Superior temporal gyrus (tissue), 1 donor: Measurements from ENCODE around the gene ITGAV.
"Not testable (repeated sequence)": the region's sequence is repeated elsewhere in the genome, so short reads cannot be mapped to it uniquely, and the experiment has no call there.

Source experiments
- DNase-seq: peaks from one replicate; pipeline ENCODE4 v3.0.0-alpha.2; 2016; ENCODE audit errors: extremely low spot score

Gene ITGAV

GRCh38 chr2:186589612-186590349 lies at the start of gene ITGAV:
Gene ITGAV (plus strand): TSS chr2:186590056. CDS start chr2:186590339, 283 bp downstream.
- peak; percentile 70 for DNase-seq

GRCh38 chr2:186540941-186541340 lies 48.9 kb upstream of the ITGAV start:
- no peak for DNase-seq

GRCh38 chr2:186542002-186542401 lies 47.9 kb upstream of the ITGAV start:
- DNase-seq, result no peak

GRCh38 chr2:186543561-186544131 lies 46.2 kb upstream of the ITGAV start:
- peak; percentile 24 for DNase-seq

GRCh38 chr2:186544255-186544675 lies 45.6 kb upstream of the ITGAV start:
- no peak for DNase-seq

- DNase-seq, result no peak
These were observed 43.0 kb upstream of the ITGAV start for GRCh38 chr2:186546846-186547245.

GRCh38 chr2:186551323-186552050 lies 38.4 kb upstream of the ITGAV start:
- no peak for DNase-seq

- no peak for DNase-seq
These were observed 35.4 kb upstream of the ITGAV start for GRCh38 chr2:186554429-186554828.

- no peak for DNase-seq
These were observed 34.8 kb upstream of the ITGAV start for GRCh38 chr2:186554850-186555671.

GRCh38 chr2:186558512-186559276 lies 31.2 kb upstream of the ITGAV start:
- DNase-seq, result no peak

GRCh38 chr2:186559370-186559769 lies 30.5 kb upstream of the ITGAV start:
- no peak for DNase-seq

GRCh38 chr2:186559848-186560247 lies 30.0 kb upstream of the ITGAV start:
- DNase-seq, result no peak

- no peak for DNase-seq
These were observed 29.6 kb upstream of the ITGAV start for GRCh38 chr2:186560254-186560653.

- DNase-seq, result no peak
These were observed 28.2 kb upstream of the ITGAV start for GRCh38 chr2:186561467-186562208.

- no peak for DNase-seq
These were observed 27.7 kb upstream of the ITGAV start for GRCh38 chr2:186562209-186562578.

- DNase-seq, result not testable (repeated sequence)
These were observed 21.3 kb upstream of the ITGAV start for GRCh38 chr2:186568600-186568999.

GRCh38 chr2:186569127-186569526 lies 20.7 kb upstream of the ITGAV start:
- not testable (repeated sequence) for DNase-seq

- DNase-seq, result no peak
These were observed 20.0 kb upstream of the ITGAV start for GRCh38 chr2:186569897-186570296.

- no peak for DNase-seq
These were observed 19.3 kb upstream of the ITGAV start for GRCh38 chr2:186570604-186571003.

GRCh38 chr2:186572705-186573104 lies 17.2 kb upstream of the ITGAV start:
- no peak for DNase-seq

GRCh38 chr2:186573531-186573930 lies 16.3 kb upstream of the ITGAV start:
- DNase-seq, result no peak
